CD4-positive, alpha-beta T cell (primary cell): Measurements from ENCODE around the gene ACSBG1. TPM values are rescaled to one million over a fixed set of nuclear protein-coding genes. Genes with fewer than 3 reads are reported as not detected.
A peak's percentile ranks its signal among the peaks of the same experiment; 100 is the strongest.

ENCODE experiments used
- ATAC-seq: fragments of 200-7000 bp; cut with Tn5 transposase; one replicate; pipeline ENCODE4 v1.10.0; 2022; ENCODE audit warnings: mild to moderate bottlenecking; ENCODE audit not compliant: poor library complexity
- CTCF ChIA-PET: fragments of 350-600 bp; sonication (Branson Sonifier 250); formaldehyde crosslinking; loops from one replicate; lab custom pipeline; 2021; ENCODE audit warnings: antibody characterized with exemption, inconsistent platforms; lab: Charles Lee
- POLR2A ChIA-PET: fragments of 350-600 bp; sonication (Branson Sonifier 250); formaldehyde crosslinking; loops from one replicate; lab custom pipeline; 2021; ENCODE audit warnings: antibody characterized with exemption, inconsistent platforms; lab: Charles Lee
- DNase-seq, 14 experiments: peaks; one replicate each; pipeline ENCODE4 v3.0.0-alpha.2; 2013 to 2020; ENCODE audit warnings: mixed read lengths in 2 of 14
- H3K27ac ChIP-seq, 2 donors: one replicate each; pipeline versions ENCODE4 v1.5.1 to v1.7.0; 2013; ENCODE audit warnings: low read length in 2 of 2, low read depth in 1 of 2, mild to moderate bottlenecking in 1 of 2
- H3K27me3 ChIP-seq, 2 experiments: 1 replicate in 1 of 2; 2 replicates in 1 of 2; pipeline versions ENCODE4 v1.6.1 to v1.7.0; 2013; ENCODE audit warnings: low read length in 2 of 2, control low read depth in 1 of 2, mild to moderate bottlenecking in 1 of 2, moderate library complexity in 1 of 2; ENCODE audit not compliant: insufficient read depth in 2 of 2, control insufficient read depth in 1 of 2
- H3K36me3 ChIP-seq: one replicate; pipeline ENCODE4 v1.6.1; 2013; ENCODE audit warnings: low read length, control low read depth; ENCODE audit not compliant: insufficient read depth
- H3K4me1 ChIP-seq: one replicate; pipeline ENCODE4 v1.6.1; 2013; ENCODE audit warnings: low read length, control low read depth; ENCODE audit not compliant: insufficient read depth
- H3K4me3 ChIP-seq: one replicate; pipeline ENCODE4 v1.5.1; 2013; ENCODE audit warnings: mild to moderate bottlenecking, low read length, moderate library complexity
- H3K9me3 ChIP-seq, 2 experiments: 1 replicate in 1 of 2; 2 replicates in 1 of 2; pipeline versions ENCODE4 v1.6.1 to v1.7.0; 2013; ENCODE audit warnings: low read length in 2 of 2, mild to moderate bottlenecking in 2 of 2, control low read depth in 1 of 2, moderate library complexity in 1 of 2; ENCODE audit not compliant: control insufficient read depth in 1 of 2, insufficient read depth in 1 of 2
- H3K27ac Mint-ChIP-seq: one replicate; pipeline ENCODE4 v1.8.0; 2020; ENCODE audit warnings: mixed read lengths
- H3K27me3 Mint-ChIP-seq: one replicate; pipeline ENCODE4 v1.8.0; 2021; ENCODE audit warnings: mixed read lengths
- H3K36me3 Mint-ChIP-seq: one replicate; pipeline ENCODE4 v1.8.0; 2021; ENCODE audit warnings: low read depth, mixed read lengths
- H3K4me1 Mint-ChIP-seq: one replicate; pipeline ENCODE4 v1.8.0; 2021; ENCODE audit warnings: low read depth, mixed read lengths
- H3K4me3 Mint-ChIP-seq: one replicate; pipeline ENCODE4 v1.8.0; 2020; ENCODE audit warnings: mild to moderate bottlenecking, mixed read lengths
- H3K9me3 Mint-ChIP-seq: one replicate; pipeline ENCODE4 v1.8.0; 2020; ENCODE audit warnings: mixed read lengths
- intact Hi-C, 2 experiments: fragments of 100-400 bp; cut with DNase I in 1 of 2; cut with micrococcal nuclease in 1 of 2; formaldehyde crosslinking; loops; one replicate each; pipeline versions ENCODE4 v1.15.1 to v1.9.0; 2023 to 2025; cut with DNase I, micrococcal nuclease
- total RNA-seq, 174 experiments: library from RNA in 2 of 174; stranded (reverse) in 2 of 174; gene quantifications; one replicate each; pipeline ENCODE4 v1.2.3 and lab custom pipeline; 2021 to 2026
- TF ChIP-seq, protein P1 (sequence below): fragments of 200-600 bp; IDR thresholded peaks from one replicate; pipeline ENCODE4 v1.8.0; 2022; ENCODE audit warnings: antibody characterized with exemption, mild to moderate bottlenecking

The ACSBG1 gene
- total RNA-seq, 2 experiments from 2014 or later: 0.05 to 0.22 TPM

DNA sequence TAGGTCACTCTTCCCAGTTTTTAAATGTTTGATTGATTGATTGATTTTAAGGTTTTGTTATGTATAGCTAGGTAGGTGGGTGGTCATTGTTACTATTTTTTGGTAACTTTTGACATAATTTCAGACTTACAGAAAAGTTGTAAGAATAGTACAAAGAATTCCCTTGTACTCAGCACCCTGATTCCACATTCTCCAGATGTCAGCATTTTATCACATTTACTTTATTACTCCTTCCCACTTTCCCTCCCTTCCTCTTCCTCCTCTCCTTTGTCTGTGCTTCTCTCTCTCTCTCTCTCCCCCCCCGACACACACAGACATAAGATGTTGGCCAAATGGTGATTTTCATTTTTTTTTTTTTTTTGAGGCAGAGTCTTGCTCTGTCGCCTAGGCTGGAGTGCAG is 70.4 kb downstream of the ACSBG1 start:
- peaks cover 80% of the 10 kb centered on the region for H3K36me3 ChIP-seq
- POLR2A ChIA-PET: interaction anchor here (0.6 kb wide), 1 partner anchor 8 kb away, joined by 3 read pairs; no protein-coding TSS in a partner anchor
- Mint-ChIP-seq H3K36me3 (peaks cover 85% of the 10 kb centered on the region), H3K27ac (no peak overlapping the region), H3K4me3 (no peak overlapping the region), H3K4me1 (peaks cover 25% of the 10 kb centered on the region), H3K9me3 (no peaks in the 10 kb centered on the region), H3K27me3 (no peaks in the 10 kb centered on the region)
- DNase-seq (no peak), ATAC-seq (no peak)
- no peak overlapping the region for H3K4me3 ChIP-seq
- no peaks in the 10 kb centered on the region for H3K27me3 ChIP-seq
- CTCF ChIA-PET: interaction anchor here (1.1 kb wide), 1 partner anchor 56 kb away, joined by 3 read pairs; no protein-coding TSS in a partner anchor
- peaks cover 3% of the 10 kb centered on the region for H3K4me1 ChIP-seq
- intact Hi-C loops: no loop called here
- H3K9me3 ChIP-seq: no peaks in the 10 kb centered on the region
- TF ChIP-seq, protein P1, sequence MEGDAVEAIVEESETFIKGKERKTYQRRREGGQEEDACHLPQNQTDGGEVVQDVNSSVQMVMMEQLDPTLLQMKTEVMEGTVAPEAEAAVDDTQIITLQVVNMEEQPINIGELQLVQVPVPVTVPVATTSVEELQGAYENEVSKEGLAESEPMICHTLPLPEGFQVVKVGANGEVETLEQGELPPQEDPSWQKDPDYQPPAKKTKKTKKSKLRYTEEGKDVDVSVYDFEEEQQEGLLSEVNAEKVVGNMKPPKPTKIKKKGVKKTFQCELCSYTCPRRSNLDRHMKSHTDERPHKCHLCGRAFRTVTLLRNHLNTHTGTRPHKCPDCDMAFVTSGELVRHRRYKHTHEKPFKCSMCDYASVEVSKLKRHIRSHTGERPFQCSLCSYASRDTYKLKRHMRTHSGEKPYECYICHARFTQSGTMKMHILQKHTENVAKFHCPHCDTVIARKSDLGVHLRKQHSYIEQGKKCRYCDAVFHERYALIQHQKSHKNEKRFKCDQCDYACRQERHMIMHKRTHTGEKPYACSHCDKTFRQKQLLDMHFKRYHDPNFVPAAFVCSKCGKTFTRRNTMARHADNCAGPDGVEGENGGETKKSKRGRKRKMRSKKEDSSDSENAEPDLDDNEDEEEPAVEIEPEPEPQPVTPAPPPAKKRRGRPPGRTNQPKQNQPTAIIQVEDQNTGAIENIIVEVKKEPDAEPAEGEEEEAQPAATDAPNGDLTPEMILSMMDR: no peak
- H3K27ac ChIP-seq: no peak overlapping the region

DNA sequence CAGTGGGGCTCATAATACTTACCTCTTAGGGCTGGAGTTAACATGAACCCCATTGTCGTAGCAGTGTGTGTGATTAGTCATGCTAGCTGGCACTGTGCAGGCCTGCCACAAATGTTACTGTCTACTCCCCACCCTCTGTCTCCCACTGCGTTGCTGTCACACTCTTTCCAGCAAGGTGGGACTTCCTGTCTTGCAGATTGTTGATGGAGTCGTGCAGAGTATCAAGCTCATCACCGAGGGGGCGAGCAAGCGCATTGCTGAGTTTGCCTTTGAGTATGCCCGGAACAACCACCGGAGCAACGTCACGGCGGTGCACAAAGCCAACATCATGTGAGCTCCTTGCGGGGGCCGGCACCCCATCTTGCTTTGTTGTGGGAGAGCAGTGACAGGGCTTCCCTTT is 72.3 kb downstream of the ACSBG1 start:
- H3K27ac ChIP-seq: no peak overlapping the region
- intact Hi-C loops: no loop called here
- H3K4me3 Mint-ChIP-seq: peak overlapping the region; percentile 31
- peaks cover 75% of the 10 kb centered on the region for H3K36me3 ChIP-seq
- DNase-seq (peak in 10 of 14 experiments; percentile 9 to 64 (median 34)), ATAC-seq (peak; percentile 95)
- H3K27ac Mint-ChIP-seq: peak overlapping the region; percentile 93
- H3K36me3 Mint-ChIP-seq: peaks cover 83% of the 10 kb centered on the region
- H3K27me3 ChIP-seq: no peaks in the 10 kb centered on the region
- POLR2A ChIA-PET: interaction anchor here (1.8 kb wide), 1 partner anchor 12 kb away, joined by 5 read pairs; the partner anchor contains the start of gene IDH3A
- peaks cover under 1% of the 10 kb centered on the region for H3K4me1 ChIP-seq
- H3K4me1 Mint-ChIP-seq: peaks cover 12% of the 10 kb centered on the region
- TF ChIP-seq, protein P1: no peak
- CTCF ChIA-PET: no interaction called here
- H3K27me3 Mint-ChIP-seq: no peaks in the 10 kb centered on the region
- no peak overlapping the region for H3K4me3 ChIP-seq
- H3K9me3 ChIP-seq: no peaks in the 10 kb centered on the region
- H3K9me3 Mint-ChIP-seq: no peaks in the 10 kb centered on the region

DNA sequence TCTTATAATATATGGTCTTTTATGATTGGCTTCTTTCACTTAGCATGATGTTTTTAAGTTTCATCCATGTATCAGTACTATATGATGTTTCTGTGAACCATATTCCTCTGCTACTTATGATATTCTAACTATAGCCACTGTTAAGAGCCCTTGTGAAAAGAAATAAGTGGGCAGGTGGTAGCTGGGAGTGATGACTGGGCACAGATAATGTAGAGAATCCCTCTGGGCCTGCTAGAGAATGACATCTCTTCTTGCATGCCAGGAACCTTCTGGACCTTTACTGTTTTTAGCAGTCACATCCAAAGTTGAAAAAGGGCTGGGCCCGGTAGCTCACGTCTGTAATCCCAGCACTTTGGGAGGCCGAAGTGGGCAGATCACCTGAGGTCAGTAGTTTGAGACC is 75.0 kb downstream of the ACSBG1 start:
- TF ChIP-seq, protein P1: no peak
- POLR2A ChIA-PET: no interaction called here
- ATAC-seq (no peak), DNase-seq (no peak)
- H3K36me3 ChIP-seq: peaks cover 62% of the 10 kb centered on the region
- H3K27ac ChIP-seq: no peak overlapping the region
- Mint-ChIP-seq H3K4me3 (no peak overlapping the region), H3K36me3 (peaks cover 73% of the 10 kb centered on the region), H3K27ac (no peak overlapping the region), H3K9me3 (no peaks in the 10 kb centered on the region), H3K4me1 (peaks cover 7% of the 10 kb centered on the region), H3K27me3 (no peaks in the 10 kb centered on the region)
- no peaks in the 10 kb centered on the region for H3K9me3 ChIP-seq
- H3K27me3 ChIP-seq: no peaks in the 10 kb centered on the region
- H3K4me3 ChIP-seq: no peak overlapping the region
- intact Hi-C loops: no loop called here
- H3K4me1 ChIP-seq: no peaks in the 10 kb centered on the region
- CTCF ChIA-PET: no interaction called here
